Tibial nerve (tissue), 4 donors: Measurements from ENCODE around the gene AAK1.

Experiments
- CTCF ChIP-seq, 5 experiments: fragments of 200-600 bp in 3 of 5; fragments of 450-650 bp in 2 of 5; sonication (generic) in 3 of 5; IDR thresholded peaks; one replicate each; pipeline ENCODE4 v1.5.1; 2016 to 2019; ENCODE audit warnings: antibody characterized with exemption in 5 of 5, mild to moderate bottlenecking in 3 of 5, moderate library complexity in 2 of 5
- EP300 ChIP-seq, 2 donors: sonication (generic); formaldehyde crosslinking; IDR thresholded peaks; one replicate each; pipeline ENCODE4 v1.6.1; 2017; ENCODE audit warnings: antibody characterized with exemption in 2 of 2, mild to moderate bottlenecking in 1 of 2
- POLR2A ChIP-seq, 2 donors: fragments of 450-650 bp; IDR thresholded peaks; one replicate each; pipeline ENCODE4 v1.6.1; 2017; ENCODE audit warnings: antibody characterized with exemption in 2 of 2, mild to moderate bottlenecking in 2 of 2, moderate library complexity in 2 of 2

- TF ChIP-seq CTCF (IDR thresholded peaks at IDR 0.05) (no peak), POLR2A (IDR thresholded peaks at IDR 0.05) (no peak), EP300 (IDR thresholded peaks at IDR 0.05) (no peak)
Measured at GRCh38 chr2:69620870-69621269, 22.7 kb downstream of the AAK1 start.
